Osteocyte (in vitro differentiated cells): ENCODE results near the gene COQ7. TPM values are rescaled to one million over a fixed set of nuclear protein-coding genes. Genes with fewer than 3 reads are reported as not detected.

Experiments
- DNase-seq: peaks from one replicate; pipeline ENCODE4 v3.0.0; 2021; ENCODE audit warnings: mixed read lengths; ENCODE audit not compliant: unreplicated experiment; ENCODE audit errors: extremely low spot score
- H3K27ac Mint-ChIP-seq: one replicate; pipeline ENCODE4 v1.8.0; 2021; ENCODE audit warnings: mild to moderate bottlenecking, mixed read lengths; ENCODE audit not compliant: unreplicated experiment
- H3K27me3 Mint-ChIP-seq: one replicate; pipeline ENCODE4 v1.8.0; 2021; ENCODE audit warnings: mixed read lengths; ENCODE audit not compliant: unreplicated experiment
- H3K36me3 Mint-ChIP-seq: one replicate; pipeline ENCODE4 v1.8.0; 2021; ENCODE audit warnings: mixed read lengths; ENCODE audit not compliant: unreplicated experiment
- H3K4me1 Mint-ChIP-seq: one replicate; pipeline ENCODE4 v1.8.0; 2021; ENCODE audit warnings: mixed read lengths; ENCODE audit not compliant: unreplicated experiment
- H3K4me3 Mint-ChIP-seq: one replicate; pipeline ENCODE4 v1.8.0; 2021; ENCODE audit warnings: mild to moderate bottlenecking, moderate library complexity, mixed read lengths; ENCODE audit not compliant: unreplicated experiment
- H3K9me3 Mint-ChIP-seq: one replicate; pipeline ENCODE4 v1.8.0; 2021; ENCODE audit warnings: mixed read lengths; ENCODE audit not compliant: unreplicated experiment
- long read RNA-seq: library from polyadenylated mRNA; unstranded; transcript quantifications from one replicate; pipeline ENCODE4 v2.0.0, GENCODE V29; 2021
- total RNA-seq: library from RNA; stranded (reverse); gene quantifications from 2 replicates; pipeline ENCODE4 v1.2.1, GENCODE V29; 2021
- TF ChIP-seq, protein P1 (sequence below): fragments of 200-600 bp; sonication (generic); IDR thresholded peaks from 2 replicates; pipeline ENCODE4 v1.5.0; 2021; ENCODE audit warnings: antibody characterized with exemption, mild to moderate bottlenecking, moderate library complexity

Gene COQ7
- total RNA-seq = 27.1 and 31.6 TPM in 2 replicates
- long read RNA-seq, transcript COQ7-201 (6 exons, 2,657 nt) = major isoform, 50 of 72 reads
- long read RNA-seq, partial matches to known transcripts = 3 of 72 reads
- long read RNA-seq, other reads (novel, unspliced or antisense) = 11 of 72 reads

DNA sequence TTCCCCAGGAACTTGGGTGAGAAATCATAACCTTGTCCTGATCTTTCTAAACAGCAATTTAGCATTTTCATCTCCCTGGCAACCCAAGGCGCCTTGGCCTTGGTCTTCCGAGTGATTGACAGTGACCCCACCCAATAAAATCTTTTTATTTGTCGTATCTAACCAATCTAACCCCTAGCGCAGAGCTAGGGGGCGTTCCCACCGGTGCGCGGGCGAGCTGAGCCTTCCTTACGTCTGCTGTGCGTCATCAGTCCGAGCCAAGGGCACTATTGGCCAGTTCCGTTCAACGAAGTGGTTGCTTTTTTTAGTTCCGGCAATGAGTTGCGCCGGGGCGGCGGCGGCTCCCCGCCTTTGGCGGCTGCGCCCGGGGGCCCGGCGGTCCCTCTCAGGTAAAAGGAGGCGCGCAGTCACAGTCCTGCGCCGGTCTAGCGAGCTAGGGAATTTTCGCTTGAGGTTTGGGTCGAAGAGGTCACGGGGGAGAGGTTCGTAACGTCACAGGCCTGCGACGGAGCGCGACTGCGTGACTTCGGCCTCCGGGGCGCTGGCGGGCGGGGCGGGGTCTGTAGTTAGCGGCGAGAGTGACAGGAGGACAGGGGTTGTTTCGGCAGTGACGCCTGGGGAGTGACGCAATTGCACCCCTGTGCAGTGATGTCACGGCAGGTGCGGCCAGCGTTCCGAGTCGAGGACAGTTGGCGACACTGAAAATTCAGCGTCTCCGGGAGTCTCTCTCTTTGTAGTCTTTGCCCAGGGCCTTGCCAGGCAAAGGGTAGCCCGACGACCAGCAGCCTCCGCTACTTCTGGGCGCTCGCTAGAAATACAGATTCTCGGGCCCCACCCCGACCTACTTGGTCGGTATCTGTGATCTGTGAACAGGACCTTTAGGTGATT, at the start of gene COQ7:
COQ7 (plus strand) TSS at position 266 of the 888 bp plus-strand sequence; CDS start at position 317, 51 bp downstream.
- H3K36me3 Mint-ChIP-seq = peaks cover 2% of the 10 kb centered on the region
- peak within 1 kb of the TSS; percentile 96 for H3K27ac Mint-ChIP-seq
- peak; percentile 99 for DNase-seq
- TF ChIP-seq, protein P1, sequence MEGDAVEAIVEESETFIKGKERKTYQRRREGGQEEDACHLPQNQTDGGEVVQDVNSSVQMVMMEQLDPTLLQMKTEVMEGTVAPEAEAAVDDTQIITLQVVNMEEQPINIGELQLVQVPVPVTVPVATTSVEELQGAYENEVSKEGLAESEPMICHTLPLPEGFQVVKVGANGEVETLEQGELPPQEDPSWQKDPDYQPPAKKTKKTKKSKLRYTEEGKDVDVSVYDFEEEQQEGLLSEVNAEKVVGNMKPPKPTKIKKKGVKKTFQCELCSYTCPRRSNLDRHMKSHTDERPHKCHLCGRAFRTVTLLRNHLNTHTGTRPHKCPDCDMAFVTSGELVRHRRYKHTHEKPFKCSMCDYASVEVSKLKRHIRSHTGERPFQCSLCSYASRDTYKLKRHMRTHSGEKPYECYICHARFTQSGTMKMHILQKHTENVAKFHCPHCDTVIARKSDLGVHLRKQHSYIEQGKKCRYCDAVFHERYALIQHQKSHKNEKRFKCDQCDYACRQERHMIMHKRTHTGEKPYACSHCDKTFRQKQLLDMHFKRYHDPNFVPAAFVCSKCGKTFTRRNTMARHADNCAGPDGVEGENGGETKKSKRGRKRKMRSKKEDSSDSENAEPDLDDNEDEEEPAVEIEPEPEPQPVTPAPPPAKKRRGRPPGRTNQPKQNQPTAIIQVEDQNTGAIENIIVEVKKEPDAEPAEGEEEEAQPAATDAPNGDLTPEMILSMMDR = no peak
- peak within 1 kb of the TSS; percentile 95 for H3K4me3 Mint-ChIP-seq
- H3K27me3 Mint-ChIP-seq = no peaks in the 10 kb centered on the region
- no peaks in the 10 kb centered on the region for H3K9me3 Mint-ChIP-seq
- H3K4me1 Mint-ChIP-seq = peaks cover 25% of the 10 kb centered on the region

DNA sequence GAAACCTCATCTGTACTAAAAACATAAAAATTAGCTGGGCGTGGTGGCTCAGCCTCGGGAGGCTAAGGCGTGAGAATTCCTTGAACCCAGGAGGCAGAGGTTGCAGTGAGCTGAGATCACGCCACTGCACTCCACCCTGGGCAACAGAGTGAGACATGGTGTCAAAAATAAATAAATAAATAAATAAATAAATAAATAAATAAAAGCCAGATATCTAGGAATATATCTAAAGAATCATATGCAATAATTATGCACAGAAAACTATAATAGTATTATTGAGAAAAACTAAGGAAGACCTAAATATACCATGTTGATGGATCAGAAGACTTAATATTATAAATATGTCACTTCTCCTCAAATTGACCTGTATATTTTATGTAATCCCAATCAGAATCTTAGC, 46.7 kb upstream of the COQ7 start:
- Mint-ChIP-seq H3K36me3 (peaks cover 13% of the 10 kb centered on the region), H3K4me3 (no peak overlapping the region)

DNA sequence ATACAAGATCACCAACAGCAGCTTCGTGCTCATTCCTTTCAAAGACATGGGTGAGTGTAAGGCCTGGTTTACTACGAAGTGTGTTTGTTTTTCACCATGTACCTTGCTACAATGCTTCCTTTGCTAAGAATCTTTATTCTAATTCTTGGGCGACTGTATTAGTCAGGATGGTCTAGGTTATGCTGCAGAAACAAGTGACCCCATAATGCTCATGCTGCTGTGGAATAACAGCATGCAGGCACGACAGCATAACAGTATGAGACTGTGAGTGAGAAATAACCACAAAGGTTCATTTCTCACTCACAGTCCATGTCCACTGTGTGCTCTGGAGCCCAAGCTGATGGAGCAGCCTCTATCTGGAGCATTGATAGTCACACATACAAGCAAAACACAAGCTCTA, 45.7 kb upstream of the COQ7 start:
- Mint-ChIP-seq H3K27me3 (no peaks in the 10 kb centered on the region), H3K4me3 (no peak overlapping the region), H3K4me1 (no peaks in the 10 kb centered on the region), H3K36me3 (peaks cover 12% of the 10 kb centered on the region), H3K9me3 (peaks cover 7% of the 10 kb centered on the region), H3K27ac (no peak overlapping the region)
- no peak for DNase-seq
- TF ChIP-seq, protein P1 = no peak

More for the DNA sequence above, 46.7 kb upstream of the COQ7 start:
- DNase-seq = no peak
- no peaks in the 10 kb centered on the region for H3K4me1 Mint-ChIP-seq
- H3K27ac Mint-ChIP-seq = no peak overlapping the region
- no peaks in the 10 kb centered on the region for H3K27me3 Mint-ChIP-seq
- peaks cover 7% of the 10 kb centered on the region for H3K9me3 Mint-ChIP-seq
- TF ChIP-seq, protein P1 = no peak

DNA sequence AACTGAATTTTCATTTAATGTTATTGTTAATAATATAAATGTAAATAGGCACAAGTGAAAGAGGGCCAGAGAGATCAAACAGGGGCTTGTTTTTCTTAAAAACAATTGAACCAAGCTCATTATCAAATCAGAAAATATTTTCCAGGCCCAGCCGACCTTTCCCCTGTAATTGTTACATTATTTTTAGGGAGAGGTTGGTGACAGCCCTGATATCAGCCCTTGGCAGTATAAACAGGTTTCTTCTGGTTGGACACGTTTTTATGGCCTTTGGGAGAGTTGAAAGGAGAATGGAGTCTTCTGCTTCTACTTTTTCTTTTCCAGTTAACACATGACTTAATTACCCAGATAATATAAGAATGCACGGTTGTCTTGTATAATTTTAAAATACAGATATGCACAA, 40.0 kb upstream of the COQ7 start:
- DNase-seq = no peak
- Mint-ChIP-seq H3K36me3 (peaks cover 1% of the 10 kb centered on the region), H3K9me3 (no peaks in the 10 kb centered on the region), H3K4me3 (no peak overlapping the region), H3K27ac (no peak overlapping the region), H3K4me1 (no peaks in the 10 kb centered on the region), H3K27me3 (no peaks in the 10 kb centered on the region)
- TF ChIP-seq, protein P1 = no peak

DNA sequence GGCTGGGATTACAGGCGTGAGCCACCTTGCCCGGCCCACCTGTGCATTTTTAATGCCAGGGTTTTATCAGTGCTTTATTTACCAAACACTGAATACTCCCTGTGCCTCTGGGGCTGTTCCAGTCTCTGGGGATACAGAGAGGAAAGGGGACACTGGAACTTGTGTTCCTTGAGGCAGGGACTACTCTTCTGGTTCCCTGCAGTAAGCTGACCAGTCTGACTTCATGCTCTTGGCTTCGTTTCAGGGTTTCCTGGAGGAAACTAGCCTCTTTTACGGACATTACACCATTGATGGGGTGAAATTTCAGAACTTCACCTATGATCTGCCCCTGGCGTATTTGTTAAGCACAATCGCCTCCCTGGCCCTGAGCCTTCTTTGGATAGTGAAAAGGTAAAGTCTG, 37.4 kb upstream of the COQ7 start:
- TF ChIP-seq, protein P1 = no peak
- no peak for DNase-seq
- H3K9me3 Mint-ChIP-seq = no peaks in the 10 kb centered on the region
- H3K27ac Mint-ChIP-seq = no peak overlapping the region
- no peak overlapping the region for H3K4me3 Mint-ChIP-seq
- peaks cover 1% of the 10 kb centered on the region for H3K36me3 Mint-ChIP-seq
- no peaks in the 10 kb centered on the region for H3K27me3 Mint-ChIP-seq
- no peaks in the 10 kb centered on the region for H3K4me1 Mint-ChIP-seq
